Prostate gland (tissue), 2 donors: ENCODE data around the gene SPG11. TPM values are rescaled to one million over a fixed set of nuclear protein-coding genes. Genes with fewer than 3 reads are reported as not detected.

Experiments
- DNase-seq: peaks from one replicate; pipeline ENCODE4 v3.0.0-alpha.2; 2019; ENCODE audit warnings: low spot score
- H3K27ac ChIP-seq, 2 donors: fragments of 200-600 bp; sonication (generic); 2 replicates each; pipeline ENCODE4 v1.5.1; 2017 to 2019
- H3K27me3 ChIP-seq: fragments of 200-600 bp; sonication (generic); replicated peaks from 2 replicates; pipeline ENCODE4 v1.5.1; 2019; ENCODE audit not compliant: insufficient read depth
- H3K36me3 ChIP-seq, 2 donors: fragments of 200-600 bp; sonication (generic); 1 replicate in 1 of 2; 2 replicates in 1 of 2; pipeline versions ENCODE4 v1.5.1 to v1.8.1; 2017 to 2019
- H3K4me1 ChIP-seq: fragments of 200-600 bp; sonication (generic); replicated peaks from 2 replicates; pipeline ENCODE4 v1.5.1; 2019
- H3K4me3 ChIP-seq, 2 donors: fragments of 200-600 bp; sonication (generic); 2 replicates each; pipeline ENCODE4 v1.5.1; 2017 to 2019
- H3K9me3 ChIP-seq: fragments of 200-600 bp; sonication (generic); 2 replicates; pipeline ENCODE4 v1.5.1; 2017
- CTCF ChIP-seq, 4 experiments: fragments of 200-600 bp in 2 of 4; fragments of 450-650 bp in 2 of 4; sonication (generic) in 2 of 4; IDR thresholded peaks; 1 replicate in 3 of 4; 2 replicates in 1 of 4; pipeline ENCODE4 v1.5.1; 2016 to 2019; ENCODE audit warnings: antibody characterized with exemption in 4 of 4, mild to moderate bottlenecking in 2 of 4, moderate library complexity in 2 of 4
- POLR2A ChIP-seq: fragments of 450-650 bp; IDR thresholded peaks from one replicate; pipeline ENCODE4 v1.6.1; 2016; ENCODE audit warnings: antibody characterized with exemption, mild to moderate bottlenecking
- POLR2AphosphoS5 ChIP-seq: sonication (generic); formaldehyde crosslinking; IDR thresholded peaks from one replicate; pipeline ENCODE4 v1.6.1; 2017; ENCODE audit warnings: antibody characterized with exemption
- WGBS: methylation state at CpG from one replicate; pipeline ENCODE4 v1.1.5; 2018; 5-methylcytosine and 5-hydroxymethylcytosine counted together
- intact Hi-C: fragments of 100-400 bp; cut with DNase I; formaldehyde crosslinking; loops from one replicate; pipeline ENCODE4 v1.14.2; 2022
- total RNA-seq, 2 donors: library from RNA; depleted of rRNA; stranded (reverse); fragments of >200 nt; gene quantifications; one replicate each; pipeline ENCODE4 v1.1.0, GENCODE V29; 2016

SPG11 gene
- total RNA-seq, 2 donors from 2014 or later, result 86.2 to 93.7 TPM

GRCh38 chr15:44657378-44657777, 6.1 kb downstream of the SPG11 start:
- no peak overlapping the region for H3K4me3 ChIP-seq
- no peak overlapping the region for H3K27ac ChIP-seq
- TF ChIP-seq POLR2AphosphoS5 (no peak), CTCF (IDR thresholded peaks at IDR 0.05) (no peak), POLR2A (no peak)
- no peaks in the 10 kb centered on the region for H3K27me3 ChIP-seq
- H3K4me1 ChIP-seq, result no peaks in the 10 kb centered on the region
- H3K9me3 ChIP-seq, result no peaks in the 10 kb centered on the region
- H3K36me3 ChIP-seq, result peaks cover 0 to 3% of the 10 kb centered on the region in 2 donors
- DNase-seq, result no peak
- intact Hi-C loops, result no loop called here

GRCh38 chr15:44656913-44657312, 6.5 kb downstream of the SPG11 start:
- no peak for TF ChIP-seq CTCF (IDR thresholded peaks at IDR 0.05)
- Histone ChIP-seq H3K9me3 (no peaks in the 10 kb centered on the region), H3K27ac (no peak overlapping the region), H3K36me3 (peaks cover 0 to 3% of the 10 kb centered on the region in 2 donors), H3K27me3 (no peaks in the 10 kb centered on the region), H3K4me3 (no peak overlapping the region), H3K4me1 (no peaks in the 10 kb centered on the region)
- DNase-seq, result no peak
- 88% methylated on average over 3 of the region's 3 CpGs for WGBS
- intact Hi-C loops, result no loop called here

- intact Hi-C loops, result no loop called here
- TF ChIP-seq POLR2AphosphoS5 (no peak), CTCF (IDR thresholded peaks at IDR 0.05) (no peak), POLR2A (no peak)
- Histone ChIP-seq H3K27me3 (no peaks in the 10 kb centered on the region), H3K27ac (no peak overlapping the region), H3K4me3 (no peak overlapping the region), H3K36me3 (peaks cover 0 to 3% of the 10 kb centered on the region in 2 donors), H3K4me1 (no peaks in the 10 kb centered on the region), H3K9me3 (no peaks in the 10 kb centered on the region)
- DNase-seq, result no peak
- 96% methylated on average over 1 of the region's 1 CpG for WGBS
Observed at GRCh38 chr15:44656298-44656697, 7.2 kb downstream of the SPG11 start.

GRCh38 chr15:44654858-44655257, 8.6 kb downstream of the SPG11 start:
- intact Hi-C loops, result no loop called here
- WGBS, result 85% methylated on average over 6 of the region's 6 CpGs

More at GRCh38 chr15:44654858-44655257, 8.6 kb downstream of the SPG11 start:
- no peaks in the 10 kb centered on the region for H3K4me1 ChIP-seq
- no peak for DNase-seq
- H3K4me3 ChIP-seq, result no peak overlapping the region
- TF ChIP-seq CTCF (IDR thresholded peaks at IDR 0.05), result no peak
- TF ChIP-seq POLR2A, result no peak
- TF ChIP-seq POLR2AphosphoS5, result no peak
- H3K9me3 ChIP-seq, result no peaks in the 10 kb centered on the region
- no peak overlapping the region for H3K27ac ChIP-seq
- no peaks in the 10 kb centered on the region for H3K27me3 ChIP-seq
- H3K36me3 ChIP-seq, result peaks cover 0 to 3% of the 10 kb centered on the region in 2 donors
